GM19463 (cell line): ENCODE results near the gene FMN2.

Source experiments
- ATAC-seq: cut with Tn5 transposase; IDR thresholded peaks from one replicate; pipeline ENCODE4 v1.9.1; 2021; ENCODE audit warnings: mild to moderate bottlenecking, moderate library complexity; ENCODE audit not compliant: unreplicated experiment

The FMN2 gene

DNA sequence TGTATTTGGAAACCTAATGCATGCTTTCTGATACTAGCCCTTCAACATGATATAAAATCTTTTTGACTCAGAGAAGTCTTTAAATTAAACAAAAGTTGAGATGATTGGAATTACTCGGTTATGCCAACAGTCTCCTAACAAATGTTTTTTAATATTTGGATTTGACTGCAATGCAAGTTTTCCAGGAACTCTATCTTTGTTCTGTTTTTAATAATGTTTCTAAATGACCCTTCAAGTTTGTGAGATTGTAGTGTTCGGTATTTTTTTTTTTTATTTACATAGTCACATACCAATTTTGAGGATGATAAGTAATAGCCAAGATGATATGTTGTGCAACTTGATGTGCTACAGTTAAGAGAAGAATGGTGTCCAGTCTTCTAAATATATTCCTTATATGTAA is 258.0 kb downstream of the FMN2 start:
- no peak for ATAC-seq

DNA sequence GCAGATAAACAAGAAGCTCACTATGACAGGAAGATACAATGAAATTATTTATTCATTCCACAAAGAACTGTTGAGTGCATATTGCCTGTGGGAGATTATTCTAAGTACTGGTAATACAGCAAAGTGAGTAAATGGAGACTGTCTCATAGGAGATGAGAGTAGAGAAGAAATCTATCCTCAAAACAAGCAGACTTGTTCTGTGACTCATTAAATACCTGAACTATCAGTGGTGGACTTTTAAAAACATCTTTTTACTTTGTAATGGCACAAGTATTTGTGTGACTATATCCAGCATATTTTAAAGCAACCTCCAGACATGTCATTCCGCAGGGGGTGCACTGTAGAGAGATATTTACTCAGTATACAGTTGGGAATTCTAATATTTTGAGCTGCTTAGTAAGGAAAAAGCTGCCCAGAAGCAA is 259.2 kb downstream of the FMN2 start:
- no peak for ATAC-seq

GRCh38 chr1:240351690-240352089 is 260.0 kb downstream of the FMN2 start:
- no peak for ATAC-seq

DNA sequence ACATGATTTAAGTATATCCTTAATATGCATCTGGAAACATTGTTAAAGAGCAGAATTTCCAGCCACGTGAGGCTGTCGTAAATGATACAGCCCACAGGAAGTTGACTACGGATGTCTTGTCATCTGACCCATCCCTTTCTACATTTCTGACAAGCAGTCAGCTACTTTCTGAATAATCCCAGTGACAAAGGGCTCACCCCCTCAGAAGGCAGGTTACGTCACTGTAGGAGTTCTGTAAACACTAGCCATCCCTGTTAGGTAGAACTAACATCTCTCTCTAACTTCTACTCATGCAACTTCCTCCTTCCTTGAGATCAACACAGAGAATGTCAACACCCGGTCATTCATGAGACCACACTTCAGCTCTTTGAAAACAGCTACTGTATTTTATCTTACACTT is 261.1 kb downstream of the FMN2 start:
- no peak for ATAC-seq

DNA sequence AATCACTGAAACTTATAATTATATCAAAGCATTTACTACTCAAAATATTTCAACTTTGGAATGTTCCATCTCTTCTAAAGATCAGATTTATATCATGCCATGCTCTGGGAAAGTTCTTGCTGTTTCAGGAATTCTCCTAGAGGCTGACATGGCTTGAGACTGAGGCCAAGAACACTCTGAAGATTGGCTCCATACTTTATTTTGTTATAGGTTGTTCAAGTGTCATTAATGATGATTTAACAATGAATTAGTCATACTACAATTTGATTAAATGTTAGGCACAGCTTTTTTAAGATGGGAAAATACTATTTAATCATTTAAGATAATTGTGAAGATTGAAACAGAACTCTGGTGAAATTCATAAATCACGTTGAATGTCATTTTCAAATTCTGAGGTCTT is 264.9 kb downstream of the FMN2 start:
- no peak for ATAC-seq

- ATAC-seq: no peak
These were observed 270.4 kb downstream of the FMN2 start for GRCh38 chr1:240362046-240362445.

DNA sequence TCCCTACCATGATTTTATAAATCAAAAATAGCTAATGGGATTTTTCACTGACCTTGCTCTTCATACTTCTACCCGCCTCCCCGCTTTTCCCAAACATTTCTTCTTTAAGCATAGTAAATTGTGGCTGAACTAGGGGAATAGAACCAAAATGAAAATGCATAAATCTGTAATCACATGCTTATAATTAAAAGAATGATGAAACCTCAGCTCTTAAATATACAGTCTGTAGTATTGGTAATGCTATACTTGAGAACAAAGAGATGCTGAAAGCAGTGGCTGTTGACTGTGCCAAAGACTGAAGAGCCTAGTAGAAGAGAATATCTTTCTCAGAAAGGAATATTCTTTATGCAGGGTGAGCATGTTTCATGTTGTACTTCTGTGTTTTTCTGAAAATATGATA is 271.1 kb downstream of the FMN2 start:
- ATAC-seq: no peak

DNA sequence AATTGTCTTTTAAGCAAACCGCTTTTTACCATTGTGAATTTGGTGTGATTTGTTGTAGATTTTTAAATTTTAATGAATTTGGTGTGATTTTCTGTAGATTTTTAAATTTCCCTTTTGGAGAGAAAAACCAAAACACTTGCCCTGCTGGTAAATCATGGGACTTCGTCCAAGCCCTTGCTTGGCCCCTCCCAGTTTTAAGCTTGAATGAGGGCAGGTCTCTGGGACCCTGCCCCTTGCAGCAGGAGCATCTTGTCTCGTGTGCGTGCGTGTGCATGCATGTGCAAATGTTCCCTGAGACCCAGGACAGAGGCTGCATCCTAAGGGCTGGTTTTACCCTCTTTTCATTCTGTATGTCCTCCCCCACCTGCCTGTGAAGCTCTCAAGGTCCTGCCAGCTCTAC is 271.6 kb downstream of the FMN2 start:
- no peak for ATAC-seq

DNA sequence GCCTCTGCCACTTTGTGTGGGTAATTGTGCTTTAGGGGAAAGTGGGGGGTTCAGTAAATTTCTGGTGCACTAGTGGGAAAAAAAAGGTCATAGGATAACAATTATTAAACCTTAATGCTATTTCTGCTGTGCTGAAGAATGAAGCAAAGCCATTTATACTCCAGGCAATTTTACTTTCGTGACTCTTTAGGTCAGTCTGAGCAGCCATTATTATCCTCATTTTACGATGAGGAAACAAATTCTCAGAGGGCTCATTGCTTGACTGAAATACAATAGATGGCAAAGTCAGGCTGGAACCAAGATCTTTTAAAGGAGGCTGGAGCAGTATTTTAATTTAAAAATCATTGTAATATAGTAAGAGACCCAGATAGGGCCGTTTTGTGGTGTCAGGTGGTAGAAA is 272.2 kb downstream of the FMN2 start:
- no peak for ATAC-seq

- ATAC-seq: no peak
These were observed 275.0 kb downstream of the FMN2 start for GRCh38 chr1:240366636-240367035.

- ATAC-seq: no peak
These were observed 293.9 kb downstream of the FMN2 start for GRCh38 chr1:240385551-240385950.

DNA sequence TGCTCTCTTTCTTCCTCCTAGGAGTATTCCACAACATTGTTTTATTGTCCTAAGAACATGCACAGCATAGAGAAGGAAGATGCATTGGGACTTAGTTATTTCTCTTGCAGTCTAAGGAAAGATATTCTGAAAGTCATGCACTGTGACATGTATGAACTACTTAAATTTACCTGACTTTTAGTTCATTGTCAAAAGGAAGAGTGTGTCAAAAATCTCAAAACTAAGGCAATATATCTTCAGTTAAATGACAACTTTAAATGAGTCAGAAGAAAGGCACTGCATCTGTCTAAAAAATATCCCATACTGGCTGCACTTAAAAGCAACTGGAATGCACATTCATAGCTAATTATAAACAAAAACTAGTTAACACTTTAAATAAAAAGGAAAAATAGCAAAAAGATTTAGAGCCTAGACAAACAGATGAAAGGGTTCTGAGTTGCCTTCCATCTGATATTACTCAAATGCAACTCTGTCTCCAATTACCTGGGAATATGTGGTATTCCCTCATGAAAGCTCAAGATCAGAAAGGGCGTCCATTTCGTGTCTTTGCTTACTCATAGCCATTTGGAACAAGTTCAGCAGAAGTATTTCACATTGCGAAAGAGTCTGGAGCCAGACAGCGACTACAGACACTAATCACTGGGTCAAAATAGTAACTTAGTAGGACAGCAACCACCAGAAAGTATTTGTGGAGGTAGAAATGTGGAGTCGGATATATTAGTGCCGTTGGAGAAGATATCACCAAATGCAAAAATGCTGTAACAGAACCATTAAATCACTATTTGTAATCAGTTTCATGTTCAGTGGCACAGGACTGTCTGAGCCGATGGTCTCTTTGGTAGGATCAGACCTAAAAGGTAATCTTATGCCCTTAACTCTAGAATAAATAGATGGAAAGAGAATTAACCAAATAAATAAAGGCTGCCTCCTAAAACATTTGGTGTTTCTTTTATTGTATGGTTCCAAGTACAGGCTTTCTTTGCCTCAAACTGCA is 294.6 kb downstream of the FMN2 start:
- ATAC-seq: no peak

DNA sequence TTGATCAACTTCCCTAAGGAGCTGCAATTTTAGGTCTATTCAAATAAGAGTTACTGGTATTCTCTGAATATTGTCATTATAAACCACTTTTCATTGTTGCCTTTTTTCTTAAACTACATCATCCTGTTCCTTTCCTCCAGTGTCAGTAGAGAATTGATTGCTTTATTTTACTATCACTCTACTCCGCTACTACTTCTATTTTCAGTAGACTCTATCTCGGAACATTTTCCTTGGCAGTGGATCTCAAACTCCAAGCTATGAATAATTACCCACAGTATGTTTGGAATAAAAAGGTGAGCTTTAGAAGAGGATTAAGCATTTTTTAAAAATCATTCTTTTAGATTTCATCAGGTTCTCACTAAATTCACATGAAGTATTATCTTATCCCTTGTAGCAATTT is 295.4 kb downstream of the FMN2 start:
- ATAC-seq: no peak

DNA sequence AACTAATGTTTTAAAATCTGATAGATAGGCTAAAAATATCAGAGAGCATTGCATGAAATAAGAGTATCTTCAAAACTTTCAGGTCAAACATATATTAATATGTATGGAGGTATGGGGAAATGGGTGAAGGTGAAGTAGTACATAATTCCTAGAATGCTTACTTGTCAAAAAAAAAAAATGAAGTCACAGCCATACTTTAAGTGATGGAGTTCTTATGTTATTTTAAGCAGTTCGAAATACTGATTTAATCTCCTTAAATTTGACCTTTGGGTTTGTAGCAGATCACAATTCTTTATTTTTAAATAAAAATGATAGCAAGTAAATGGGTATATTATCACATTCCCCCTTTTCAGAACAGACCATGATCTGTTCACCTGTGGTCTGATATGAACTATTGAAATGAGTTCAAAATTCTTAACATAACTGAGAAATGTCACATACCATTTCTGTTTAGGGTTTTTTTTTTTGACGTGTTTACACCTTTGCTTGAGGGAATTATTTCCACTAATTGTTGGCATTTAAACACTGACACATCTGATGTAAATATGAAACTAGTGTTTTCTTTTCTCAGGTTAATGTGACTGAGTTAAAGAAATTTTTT is 300.1 kb downstream of the FMN2 start:
- no peak for ATAC-seq

DNA sequence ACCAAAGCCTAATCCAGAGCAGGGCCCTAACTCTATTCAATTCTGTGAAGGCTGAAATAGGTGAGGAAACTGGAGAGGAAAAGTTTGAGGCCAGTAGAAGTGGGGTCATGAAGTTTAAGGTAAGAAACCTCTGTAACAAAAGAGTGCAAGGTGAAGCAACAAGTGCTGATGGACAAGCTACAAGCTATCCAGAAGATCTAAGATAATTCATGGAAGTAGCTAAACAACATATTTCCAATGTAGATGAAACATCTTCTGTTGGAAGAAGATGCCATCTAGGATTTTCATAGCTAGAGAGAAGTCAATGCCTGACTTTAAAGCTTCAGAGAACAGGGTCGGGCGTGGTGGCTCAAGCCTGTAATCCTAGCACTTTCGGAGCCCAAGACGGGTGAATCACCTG is 302.7 kb downstream of the FMN2 start:
- ATAC-seq: no peak

GRCh38 chr1:240395336-240395735 is 303.7 kb downstream of the FMN2 start:
- ATAC-seq: no peak

GRCh38 chr1:240399381-240399780 is 307.7 kb downstream of the FMN2 start:
- ATAC-seq: no peak

DNA sequence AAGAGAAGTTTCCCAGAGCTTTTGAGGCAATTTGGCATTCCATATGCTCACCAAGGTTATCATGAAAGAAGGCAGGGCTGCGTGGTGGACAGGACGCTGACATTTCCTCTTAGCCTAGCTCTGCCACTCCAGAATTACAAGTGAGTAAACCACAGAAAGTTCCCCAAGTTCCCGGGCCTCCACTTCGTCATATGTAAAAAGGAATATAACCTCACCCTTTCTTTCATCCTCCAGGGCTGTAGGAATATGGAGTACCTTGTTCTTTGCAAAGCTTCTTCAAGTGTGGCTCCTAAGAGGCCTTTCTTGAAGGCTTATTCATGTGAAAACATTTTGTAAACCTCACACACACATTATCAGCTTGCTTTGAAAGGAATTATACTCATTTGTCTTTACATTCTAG is 310.0 kb downstream of the FMN2 start:
- no peak for ATAC-seq

DNA sequence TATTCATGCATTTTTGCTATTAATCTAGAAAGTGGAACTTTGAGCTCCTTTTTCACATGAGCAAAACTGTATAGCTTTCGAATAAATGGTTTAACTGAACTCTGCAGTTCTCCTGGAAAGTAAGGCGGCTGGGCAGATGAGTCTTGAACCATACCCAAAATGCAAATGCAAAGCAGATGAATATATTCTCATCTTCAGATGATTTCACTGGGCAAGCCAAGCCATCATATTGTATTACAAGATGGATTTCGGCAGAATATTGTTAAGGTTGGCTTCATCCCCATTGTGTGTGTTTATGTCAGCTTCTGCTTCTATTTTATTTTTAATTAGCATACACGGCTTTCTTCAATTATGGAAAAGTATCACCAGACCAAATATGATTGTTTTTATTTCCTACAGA is 310.6 kb downstream of the FMN2 start:
- no peak for ATAC-seq

- ATAC-seq: no peak
These were observed 312.6 kb downstream of the FMN2 start for GRCh38 chr1:240404286-240404685.

- no peak for ATAC-seq
These were observed 314.1 kb downstream of the FMN2 start for GRCh38 chr1:240405751-240406150.

DNA sequence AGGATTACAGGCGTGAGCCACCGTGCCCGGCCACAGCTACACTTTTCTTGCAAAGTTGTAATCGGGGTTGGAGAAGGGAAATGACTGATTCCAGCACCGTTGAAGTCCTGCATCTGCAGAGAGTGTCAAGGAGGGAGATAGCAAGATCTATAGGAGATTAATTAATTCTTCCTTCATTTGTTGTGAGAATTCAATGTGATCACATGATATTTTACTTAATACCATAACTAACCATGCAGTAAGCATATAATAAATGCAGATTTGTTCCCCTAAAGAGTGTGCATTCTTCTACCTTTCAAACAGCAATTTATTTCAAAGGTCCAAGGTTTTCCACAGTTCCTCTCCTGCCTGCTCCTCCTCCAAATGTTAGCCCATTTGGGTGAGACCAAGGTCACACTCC is 315.7 kb downstream of the FMN2 start:
- no peak for ATAC-seq
